NCI-H526 treated with DMSO at 0.1 percent for 48 hours (cell line): ENCODE results near the gene TEX264.

Experiments
- DNase-seq: peaks from one replicate; lab custom pipeline; 2025; lab: John Stamatoyannopoulos, UW

Gene TEX264

GRCh38 chr3:51698209-51698608 is 27.2 kb downstream of the TEX264 start:
- no peak for DNase-seq

GRCh38 chr3:51700403-51700802 is 29.4 kb downstream of the TEX264 start:
- no peak for DNase-seq

- no peak for DNase-seq
Observed at GRCh38 chr3:51702156-51702555, 31.1 kb downstream of the TEX264 start.

GRCh38 chr3:51703068-51703760 is 32.2 kb downstream of the TEX264 start:
- DNase-seq = no peak

- no peak for DNase-seq
Observed at GRCh38 chr3:51703761-51704510, 32.9 kb downstream of the TEX264 start.

GRCh38 chr3:51704511-51704950 is 33.5 kb downstream of the TEX264 start:
- no peak for DNase-seq

- no peak for DNase-seq
Observed at GRCh38 chr3:51705276-51706020, 34.4 kb downstream of the TEX264 start.

GRCh38 chr3:51706021-51706485 is 35.0 kb downstream of the TEX264 start:
- DNase-seq = no peak

- peak; percentile 63 for DNase-seq
Observed at GRCh38 chr3:51706788-51707731, 36.0 kb downstream of the TEX264 start, which contains the start of gene GRM2. Gene GRM2, plus strand, starts transcription at chr3:51707068. Its CDS starts 1,916 bp downstream, at chr3:51708984.

- no peak for DNase-seq
Observed at GRCh38 chr3:51708216-51708845, 37.3 kb downstream of the TEX264 start.

GRCh38 chr3:51709004-51709420 is 38.0 kb downstream of the TEX264 start:
- DNase-seq = no peak

GRCh38 chr3:51709675-51710074 is 38.6 kb downstream of the TEX264 start:
- DNase-seq = no peak

- DNase-seq = no peak
Observed at GRCh38 chr3:51710631-51711351, 39.7 kb downstream of the TEX264 start.

GRCh38 chr3:51711352-51712037 is 40.4 kb downstream of the TEX264 start:
- DNase-seq = no peak

GRCh38 chr3:51712038-51712420 is 41.0 kb downstream of the TEX264 start:
- DNase-seq = no peak

GRCh38 chr3:51712511-51712931 is 41.5 kb downstream of the TEX264 start:
- DNase-seq = no peak

GRCh38 chr3:51712963-51713362 is 41.9 kb downstream of the TEX264 start:
- DNase-seq = no peak

GRCh38 chr3:51715231-51715976 is 44.4 kb downstream of the TEX264 start:
- no peak for DNase-seq

GRCh38 chr3:51715977-51716294 is 44.9 kb downstream of the TEX264 start:
- no peak for DNase-seq
